MM.1S (cell line): ENCODE results near the gene KIAA0825.

Source experiments
- DNase-seq: peaks from one replicate; pipeline ENCODE4 v3.0.0-alpha.2; 2015
- H2AFZ ChIP-seq: fragments of 300-600 bp; sonication (generic); 2 replicates; pipeline ENCODE4 v1.6.0; 2016; ENCODE audit warnings: antibody characterized with exemption, low read length
- H3F3A ChIP-seq: fragments of 300-600 bp; sonication (generic); 2 replicates; pipeline ENCODE4 v1.6.1; 2016; ENCODE audit warnings: mild to moderate bottlenecking, antibody characterized with exemption, low read length, moderate library complexity, mixed read lengths; ENCODE audit not compliant: insufficient read depth
- H3K27ac ChIP-seq: fragments of 300-600 bp; sonication (generic); 2 replicates; pipeline ENCODE4 v1.5.1; 2016; ENCODE audit warnings: mild to moderate bottlenecking, low read length
- H3K27me3 ChIP-seq: fragments of 300-600 bp; sonication (generic); replicated peaks from 2 replicates; pipeline ENCODE4 v1.6.0; 2016; ENCODE audit warnings: low read length; ENCODE audit not compliant: insufficient read depth
- H3K36me3 ChIP-seq: fragments of 300-600 bp; sonication (generic); replicated peaks from 2 replicates; pipeline ENCODE4 v1.6.1; 2016; ENCODE audit warnings: mild to moderate bottlenecking, low read length, mixed read lengths; ENCODE audit not compliant: insufficient read depth
- H3K4me1 ChIP-seq: fragments of 300-600 bp; sonication (generic); 2 replicates; pipeline ENCODE4 v1.6.1; 2016; ENCODE audit warnings: low read length, mixed read lengths
- H3K4me2 ChIP-seq: fragments of 300-600 bp; sonication (generic); 2 replicates; pipeline ENCODE4 v1.6.0; 2016; ENCODE audit warnings: low read depth, low read length
- H3K4me3 ChIP-seq: fragments of 300-600 bp; sonication (generic); 2 replicates; pipeline ENCODE4 v1.5.1; 2016; ENCODE audit warnings: low read length, mixed read lengths
- H3K79me2 ChIP-seq: fragments of 300-600 bp; sonication (generic); 2 replicates; pipeline ENCODE4 v1.6.1; 2016; ENCODE audit warnings: mixed run types, low read length, mixed read lengths
- H3K9ac ChIP-seq: fragments of 300-600 bp; sonication (generic); 2 replicates; pipeline ENCODE4 v1.6.1; 2016; ENCODE audit warnings: low read length, mixed read lengths
- H3K9me2 ChIP-seq: fragments of 300-600 bp; sonication (generic); replicated peaks from 2 replicates; pipeline ENCODE4 v1.6.1; 2016; ENCODE audit warnings: mild to moderate bottlenecking, low read length, mixed read lengths; ENCODE audit not compliant: insufficient read depth
- H3K9me3 ChIP-seq: fragments of 300-600 bp; sonication (generic); replicated peaks from 2 replicates; pipeline ENCODE4 v1.6.1; 2016; ENCODE audit warnings: mild to moderate bottlenecking, low read length, mixed read lengths; ENCODE audit not compliant: insufficient read depth
- H4K20me1 ChIP-seq: fragments of 300-600 bp; sonication (generic); 2 replicates; pipeline ENCODE4 v1.6.1; 2016; ENCODE audit warnings: mild to moderate bottlenecking, low read length, moderate library complexity, mixed read lengths; ENCODE audit not compliant: insufficient read depth
- EZH2 ChIP-seq: fragments of 300-600 bp; sonication (generic); optimal IDR thresholded peaks from 2 replicates; pipeline ENCODE3; 2017; ENCODE audit warnings: low read depth, mild to moderate bottlenecking, antibody characterized with exemption, low read length, mixed read lengths
- EZH2phosphoT487 ChIP-seq: fragments of 300-600 bp; sonication (generic); IDR thresholded peaks from 2 replicates; pipeline ENCODE4 v1.6.1; 2018; ENCODE audit warnings: antibody characterized with exemption, low read length
- TF ChIP-seq, protein P1 (sequence below): fragments of 300-600 bp; sonication (generic); IDR thresholded peaks from 2 replicates; pipeline ENCODE4 v1.5.1; 2016; ENCODE audit warnings: antibody characterized with exemption, low read length, mixed read lengths

The KIAA0825 gene

DNA sequence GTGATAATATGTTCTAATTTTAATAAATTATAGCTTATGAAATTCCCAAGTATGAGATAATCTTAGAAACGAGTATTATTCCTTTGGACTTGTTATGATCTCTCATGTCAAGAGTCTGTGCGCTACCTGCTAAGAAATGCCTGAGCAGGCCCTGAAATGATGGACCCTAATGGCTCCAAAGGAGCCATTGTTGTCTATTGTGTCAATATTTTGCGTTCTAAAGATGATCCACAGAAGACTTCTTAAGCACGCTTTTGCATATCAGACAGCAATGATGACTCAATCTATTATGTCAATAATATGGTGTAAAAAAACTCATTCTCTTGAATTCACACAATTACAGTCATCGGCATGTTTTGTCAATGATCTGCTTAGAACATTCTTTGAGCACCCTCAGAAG lies 306.1 kb downstream of the KIAA0825 start:
- H3K27ac ChIP-seq: no peak overlapping the region
- no peak overlapping the region for H3K9ac ChIP-seq
- H3K36me3 ChIP-seq: no peaks in the 10 kb centered on the region
- H3K4me3 ChIP-seq: no peak overlapping the region
- H3F3A ChIP-seq: no peaks in the 10 kb centered on the region
- TF ChIP-seq, protein P1, sequence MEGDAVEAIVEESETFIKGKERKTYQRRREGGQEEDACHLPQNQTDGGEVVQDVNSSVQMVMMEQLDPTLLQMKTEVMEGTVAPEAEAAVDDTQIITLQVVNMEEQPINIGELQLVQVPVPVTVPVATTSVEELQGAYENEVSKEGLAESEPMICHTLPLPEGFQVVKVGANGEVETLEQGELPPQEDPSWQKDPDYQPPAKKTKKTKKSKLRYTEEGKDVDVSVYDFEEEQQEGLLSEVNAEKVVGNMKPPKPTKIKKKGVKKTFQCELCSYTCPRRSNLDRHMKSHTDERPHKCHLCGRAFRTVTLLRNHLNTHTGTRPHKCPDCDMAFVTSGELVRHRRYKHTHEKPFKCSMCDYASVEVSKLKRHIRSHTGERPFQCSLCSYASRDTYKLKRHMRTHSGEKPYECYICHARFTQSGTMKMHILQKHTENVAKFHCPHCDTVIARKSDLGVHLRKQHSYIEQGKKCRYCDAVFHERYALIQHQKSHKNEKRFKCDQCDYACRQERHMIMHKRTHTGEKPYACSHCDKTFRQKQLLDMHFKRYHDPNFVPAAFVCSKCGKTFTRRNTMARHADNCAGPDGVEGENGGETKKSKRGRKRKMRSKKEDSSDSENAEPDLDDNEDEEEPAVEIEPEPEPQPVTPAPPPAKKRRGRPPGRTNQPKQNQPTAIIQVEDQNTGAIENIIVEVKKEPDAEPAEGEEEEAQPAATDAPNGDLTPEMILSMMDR: no peak
- TF ChIP-seq EZH2phosphoT487 (no peak), EZH2 (no peak)
- H3K9me3 ChIP-seq: no peaks in the 10 kb centered on the region
- H3K4me2 ChIP-seq: no peak overlapping the region
- no peaks in the 10 kb centered on the region for H3K4me1 ChIP-seq
- no peaks in the 10 kb centered on the region for H3K79me2 ChIP-seq
- H4K20me1 ChIP-seq: no peaks in the 10 kb centered on the region
- no peak for DNase-seq
- H2AFZ ChIP-seq: no peak overlapping the region
- H3K27me3 ChIP-seq: no peaks in the 10 kb centered on the region
- H3K9me2 ChIP-seq: no peaks in the 10 kb centered on the region

DNA sequence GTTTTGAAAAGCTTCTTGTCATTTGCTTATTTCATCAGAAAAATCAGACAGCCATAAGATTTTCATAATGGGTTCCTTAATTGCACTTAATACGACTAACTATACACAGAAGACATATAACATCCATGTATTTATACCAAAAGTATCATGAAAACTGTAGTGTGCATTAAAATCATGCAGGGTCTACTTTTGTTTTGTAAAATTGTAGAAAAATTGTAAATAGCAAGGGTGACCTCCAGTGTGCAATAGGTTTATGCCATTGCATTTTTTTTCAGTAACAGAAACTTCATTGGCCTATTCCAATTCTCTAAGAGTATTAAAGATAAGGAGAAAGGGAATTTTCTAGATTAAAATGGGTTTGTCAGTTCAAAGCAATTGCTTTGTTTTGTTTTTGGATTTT lies 307.6 kb downstream of the KIAA0825 start:
- TF ChIP-seq EZH2phosphoT487 (no peak), EZH2 (no peak)
- TF ChIP-seq, protein P1: no peak
- no peak for DNase-seq
- H4K20me1 ChIP-seq: no peaks in the 10 kb centered on the region

GRCh38 chr5:94309141-94309540 lies 309.3 kb downstream of the KIAA0825 start:
- Histone ChIP-seq H3K27ac (no peak overlapping the region), H2AFZ (no peak overlapping the region), H3K4me1 (no peaks in the 10 kb centered on the region), H3F3A (no peaks in the 10 kb centered on the region), H3K9ac (no peak overlapping the region), H3K36me3 (no peaks in the 10 kb centered on the region), H3K79me2 (no peaks in the 10 kb centered on the region), H3K9me2 (no peaks in the 10 kb centered on the region), H3K4me2 (no peak overlapping the region), H4K20me1 (no peaks in the 10 kb centered on the region; the same call in 1 of the 2 replicates), H3K9me3 (no peaks in the 10 kb centered on the region), H3K4me3 (no peak overlapping the region), H3K27me3 (no peaks in the 10 kb centered on the region)
- TF ChIP-seq EZH2phosphoT487 (no peak), EZH2 (no peak)
- TF ChIP-seq, protein P1: no peak
- DNase-seq: no peak

More for the DNA sequence above, 307.6 kb downstream of the KIAA0825 start:
- Histone ChIP-seq H3K9ac (no peak overlapping the region), H3K4me1 (no peaks in the 10 kb centered on the region), H3K9me2 (no peaks in the 10 kb centered on the region), H3K27ac (no peak overlapping the region), H3F3A (no peaks in the 10 kb centered on the region), H3K36me3 (no peaks in the 10 kb centered on the region), H3K4me2 (no peak overlapping the region), H2AFZ (no peak overlapping the region), H3K27me3 (no peaks in the 10 kb centered on the region), H3K9me3 (no peaks in the 10 kb centered on the region), H3K79me2 (no peaks in the 10 kb centered on the region), H3K4me3 (no peak overlapping the region)

DNA sequence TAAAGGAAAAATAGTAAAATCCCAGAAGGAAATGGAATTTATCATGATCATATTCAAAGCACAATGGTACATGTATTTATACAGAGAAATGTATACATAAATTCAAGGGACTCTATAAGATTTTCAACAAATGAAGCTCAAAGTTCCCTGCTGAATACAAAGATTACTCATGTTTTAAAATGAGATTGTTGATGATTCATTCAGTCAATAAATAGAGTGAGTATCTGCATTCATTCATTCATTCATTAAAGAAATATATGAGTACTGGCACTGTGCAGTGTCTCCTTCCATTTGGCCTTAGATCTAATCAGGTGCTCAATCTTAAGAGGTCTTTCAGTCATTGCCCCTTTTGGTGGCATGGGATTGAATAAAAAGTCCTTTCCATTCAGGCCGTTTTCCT lies 310.0 kb downstream of the KIAA0825 start:
- H3K27ac ChIP-seq: no peak overlapping the region
- no peaks in the 10 kb centered on the region for H3K4me1 ChIP-seq
- no peaks in the 10 kb centered on the region for H3K9me3 ChIP-seq
- H3K4me3 ChIP-seq: no peak overlapping the region
- TF ChIP-seq EZH2phosphoT487: no peak
- no peak for TF ChIP-seq EZH2
- TF ChIP-seq, protein P1: no peak
- DNase-seq: no peak
- H2AFZ ChIP-seq: no peak overlapping the region
- no peak overlapping the region for H3K9ac ChIP-seq
- H3K36me3 ChIP-seq: no peaks in the 10 kb centered on the region
- H3K27me3 ChIP-seq: no peaks in the 10 kb centered on the region
- H3F3A ChIP-seq: no peaks in the 10 kb centered on the region
- H3K79me2 ChIP-seq: no peaks in the 10 kb centered on the region
- no peaks in the 10 kb centered on the region; the same call in 1 of the 2 replicates for H4K20me1 ChIP-seq
- no peak overlapping the region for H3K4me2 ChIP-seq
- H3K9me2 ChIP-seq: no peaks in the 10 kb centered on the region
